DND-41 (cell line): ENCODE measurements around the gene NUP42.

Experiments used
- EZH2 ChIP-seq: IDR thresholded peaks from 3 replicates; pipeline ENCODE4 v1.6.1; 2012; ENCODE audit warnings: borderline replicate concordance, low read depth, mild to moderate bottlenecking, moderate library complexity, low read length, inconsistent platforms; ENCODE audit not compliant: severe bottlenecking
- TF ChIP-seq, protein P1 (sequence below): IDR thresholded peaks from 2 replicates; pipeline ENCODE4 v1.5.1; 2012; ENCODE audit warnings: borderline replicate concordance, low read length, moderate library complexity, mild to moderate bottlenecking; ENCODE audit not compliant: poor library complexity, severe bottlenecking; ENCODE audit errors: extremely low read depth

GRCh38 chr7:23211589-23211988 lies 29.7 kb downstream of the NUP42 start:
- no peak for TF ChIP-seq EZH2
- TF ChIP-seq, protein P1, sequence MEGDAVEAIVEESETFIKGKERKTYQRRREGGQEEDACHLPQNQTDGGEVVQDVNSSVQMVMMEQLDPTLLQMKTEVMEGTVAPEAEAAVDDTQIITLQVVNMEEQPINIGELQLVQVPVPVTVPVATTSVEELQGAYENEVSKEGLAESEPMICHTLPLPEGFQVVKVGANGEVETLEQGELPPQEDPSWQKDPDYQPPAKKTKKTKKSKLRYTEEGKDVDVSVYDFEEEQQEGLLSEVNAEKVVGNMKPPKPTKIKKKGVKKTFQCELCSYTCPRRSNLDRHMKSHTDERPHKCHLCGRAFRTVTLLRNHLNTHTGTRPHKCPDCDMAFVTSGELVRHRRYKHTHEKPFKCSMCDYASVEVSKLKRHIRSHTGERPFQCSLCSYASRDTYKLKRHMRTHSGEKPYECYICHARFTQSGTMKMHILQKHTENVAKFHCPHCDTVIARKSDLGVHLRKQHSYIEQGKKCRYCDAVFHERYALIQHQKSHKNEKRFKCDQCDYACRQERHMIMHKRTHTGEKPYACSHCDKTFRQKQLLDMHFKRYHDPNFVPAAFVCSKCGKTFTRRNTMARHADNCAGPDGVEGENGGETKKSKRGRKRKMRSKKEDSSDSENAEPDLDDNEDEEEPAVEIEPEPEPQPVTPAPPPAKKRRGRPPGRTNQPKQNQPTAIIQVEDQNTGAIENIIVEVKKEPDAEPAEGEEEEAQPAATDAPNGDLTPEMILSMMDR = no peak
